Adrenal gland (tissue), 5 donors: ENCODE measurements around the gene MICU1.

Experiments
- POLR2A ChIP-seq, 2 donors: fragments of 450-650 bp; IDR thresholded peaks; one replicate each; pipeline ENCODE4 v1.6.1; 2017; ENCODE audit warnings: antibody characterized with exemption in 2 of 2, mild to moderate bottlenecking in 2 of 2, moderate library complexity in 1 of 2
- TF ChIP-seq, protein P1 (sequence below), 6 experiments: fragments of 450-650 bp in 4 of 6; fragments of 200-600 bp in 2 of 6; sonication (generic) in 1 of 6; IDR thresholded peaks; 1 replicate in 5 of 6; 2 replicates in 1 of 6; pipeline versions ENCODE4 v1.5.1 to v1.8.0; 2016 to 2021; ENCODE audit warnings: antibody characterized with exemption in 6 of 6, mild to moderate bottlenecking in 2 of 6, moderate library complexity in 1 of 6
- donor health status: DM: no; HTN: no; CAD: no.

DNA sequence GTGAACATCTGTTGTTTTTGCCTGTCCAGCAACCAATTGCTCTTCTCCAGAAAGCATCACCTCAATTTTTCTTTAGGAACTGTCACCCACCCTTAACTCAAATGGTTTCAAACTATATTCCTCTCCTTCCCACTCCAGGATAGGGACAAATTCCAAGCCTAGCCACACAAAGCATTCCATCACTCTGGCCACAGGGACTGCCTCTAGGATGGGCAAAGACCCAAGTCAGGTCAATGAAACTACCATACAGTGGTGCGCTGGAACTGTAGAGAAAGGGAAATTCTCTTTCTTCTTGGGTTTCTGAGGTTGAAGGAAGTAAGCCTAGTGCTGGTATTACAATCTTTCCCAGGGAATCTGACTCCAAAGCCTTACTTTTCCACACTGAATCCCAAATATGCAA is 3.6 kb downstream of the MICU1 start:
- TF ChIP-seq, protein P1, sequence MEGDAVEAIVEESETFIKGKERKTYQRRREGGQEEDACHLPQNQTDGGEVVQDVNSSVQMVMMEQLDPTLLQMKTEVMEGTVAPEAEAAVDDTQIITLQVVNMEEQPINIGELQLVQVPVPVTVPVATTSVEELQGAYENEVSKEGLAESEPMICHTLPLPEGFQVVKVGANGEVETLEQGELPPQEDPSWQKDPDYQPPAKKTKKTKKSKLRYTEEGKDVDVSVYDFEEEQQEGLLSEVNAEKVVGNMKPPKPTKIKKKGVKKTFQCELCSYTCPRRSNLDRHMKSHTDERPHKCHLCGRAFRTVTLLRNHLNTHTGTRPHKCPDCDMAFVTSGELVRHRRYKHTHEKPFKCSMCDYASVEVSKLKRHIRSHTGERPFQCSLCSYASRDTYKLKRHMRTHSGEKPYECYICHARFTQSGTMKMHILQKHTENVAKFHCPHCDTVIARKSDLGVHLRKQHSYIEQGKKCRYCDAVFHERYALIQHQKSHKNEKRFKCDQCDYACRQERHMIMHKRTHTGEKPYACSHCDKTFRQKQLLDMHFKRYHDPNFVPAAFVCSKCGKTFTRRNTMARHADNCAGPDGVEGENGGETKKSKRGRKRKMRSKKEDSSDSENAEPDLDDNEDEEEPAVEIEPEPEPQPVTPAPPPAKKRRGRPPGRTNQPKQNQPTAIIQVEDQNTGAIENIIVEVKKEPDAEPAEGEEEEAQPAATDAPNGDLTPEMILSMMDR (IDR thresholded peaks at IDR 0.05): no peak
- no peak for TF ChIP-seq POLR2A (IDR thresholded peaks at IDR 0.05)
